Upper lobe of left lung (tissue), 6 donors: ENCODE results near the gene LRP8. TPM values are rescaled to one million over a fixed set of nuclear protein-coding genes. Genes with fewer than 3 reads are reported as not detected.
"Not testable (repeated sequence)": the region's sequence is repeated elsewhere in the genome, so short reads cannot be mapped to it uniquely, and the experiment has no call there.

Source experiments
- ATAC-seq, 2 donors: fragments of 200-7000 bp; cut with Tn5 transposase; one replicate each; pipeline ENCODE4 v1.9.1; 2022; ENCODE audit warnings: mild to moderate bottlenecking in 2 of 2, moderate library complexity in 2 of 2; ENCODE audit not compliant: low FRiP score in 2 of 2
- DNase-seq, 2 donors: peaks; one replicate each; pipeline ENCODE4 v3.0.0-alpha.2; 2019 to 2020
- H3K27ac ChIP-seq, 4 donors: fragments of 200-600 bp; sonication (generic); one replicate each; pipeline ENCODE4 v1.5.1; 2016 to 2019
- H3K27me3 ChIP-seq, 4 donors: fragments of 200-600 bp; sonication (generic); one replicate each; pipeline ENCODE4 v1.5.1; 2017 to 2019
- H3K36me3 ChIP-seq, 4 donors: fragments of 200-600 bp; sonication (generic); one replicate each; pipeline ENCODE4 v1.5.1; 2016 to 2019
- H3K4me1 ChIP-seq, 4 donors: fragments of 200-600 bp; sonication (generic); one replicate each; pipeline ENCODE4 v1.5.1; 2018 to 2019
- H3K4me3 ChIP-seq, 4 donors: fragments of 200-600 bp; sonication (generic); one replicate each; pipeline ENCODE4 v1.5.1; 2017 to 2019; ENCODE audit warnings: mild to moderate bottlenecking in 2 of 4, moderate library complexity in 1 of 4
- H3K9me3 ChIP-seq, 4 donors: fragments of 200-600 bp; sonication (generic); one replicate each; pipeline ENCODE4 v1.5.1; 2018 to 2019
- CTCF ChIP-seq, 6 experiments: fragments of 450-650 bp in 4 of 6; fragments of 200-600 bp in 2 of 6; sonication (generic) in 2 of 6; IDR thresholded peaks; one replicate each; pipeline ENCODE4 v1.5.1; 2016 to 2019; ENCODE audit warnings: antibody characterized with exemption in 6 of 6
- EP300 ChIP-seq, 4 donors: sonication (generic); formaldehyde crosslinking; IDR thresholded peaks; one replicate each; pipeline ENCODE4 v1.5.1; 2017; ENCODE audit warnings: antibody characterized with exemption in 4 of 4, control low read depth in 2 of 4
- POLR2A ChIP-seq, 4 donors: fragments of 450-650 bp; IDR thresholded peaks; one replicate each; pipeline ENCODE4 v1.5.1; 2016 to 2017; ENCODE audit warnings: antibody characterized with exemption in 4 of 4, mild to moderate bottlenecking in 2 of 4
- POLR2AphosphoS5 ChIP-seq, 2 donors: sonication (generic); formaldehyde crosslinking; IDR thresholded peaks; one replicate each; pipeline ENCODE4 v1.5.1; 2017; ENCODE audit warnings: antibody characterized with exemption in 2 of 2
- WGBS, 2 donors: methylation state at CpG; one replicate each; pipeline ENCODE4 v1.1.5; 2017 to 2018; 5-methylcytosine and 5-hydroxymethylcytosine counted together
- total RNA-seq, 6 donors: library from RNA; depleted of rRNA in 4 of 6; stranded (reverse); fragments of >200 nt in 4 of 6; gene quantifications; one replicate each; pipeline versions ENCODE4 v1.1.0 to v1.2.1, GENCODE V29; 2016 to 2021
- donor health status: DM: no; HTN: no; CAD: no; lungs with moderate emphysema.
- donor health status: DM: no; HTN: yes; CAD: no; lungs with severe emphysema.

Gene LRP8
- total RNA-seq, 6 donors from 2014 or later = 4.6 to 23.0 (median 11.1) TPM

GRCh38 chr1:53207726-53208125, 120.1 kb downstream of the LRP8 start:
- H3K27me3 ChIP-seq = no peaks in the 10 kb centered on the region
- H3K4me3 ChIP-seq = no peak overlapping the region
- 74 to 82% methylated on average over 1 of the region's 1 CpG for WGBS, 2 donors
- DNase-seq (no peak), ATAC-seq (no peak)
- TF ChIP-seq POLR2AphosphoS5 (IDR thresholded peaks at IDR 0.05) = no peak
- no peak for TF ChIP-seq POLR2A (IDR thresholded peaks at IDR 0.05)
- TF ChIP-seq CTCF (IDR thresholded peaks at IDR 0.05) = no peak
- TF ChIP-seq EP300 (IDR thresholded peaks at IDR 0.05) = no peak
- H3K36me3 ChIP-seq = peaks cover 45 to 96% (median 78%) of the 10 kb centered on the region in 4 donors
- no peaks in the 10 kb centered on the region for H3K4me1 ChIP-seq
- no peak overlapping the region for H3K27ac ChIP-seq
- peaks cover 0 to 10% (median 2%) of the 10 kb centered on the region in 4 donors for H3K9me3 ChIP-seq

GRCh38 chr1:53206735-53207379, 121.0 kb downstream of the LRP8 start:
- DNase-seq (no peak), ATAC-seq (peak in 1 of 2 donors; percentile 71)
- Histone ChIP-seq H3K36me3 (peaks cover 54 to 95% (median 82%) of the 10 kb centered on the region in 4 donors), H3K4me3 (no peak overlapping the region), H3K27me3 (no peaks in the 10 kb centered on the region), H3K9me3 (peaks cover 0 to 10% (median 2%) of the 10 kb centered on the region in 4 donors), H3K4me1 (no peaks in the 10 kb centered on the region), H3K27ac (no peak overlapping the region)
- TF ChIP-seq POLR2A (IDR thresholded peaks at IDR 0.05) = no peak
- TF ChIP-seq CTCF (IDR thresholded peaks at IDR 0.05) = no peak
- no peak for TF ChIP-seq EP300 (IDR thresholded peaks at IDR 0.05)
- TF ChIP-seq POLR2AphosphoS5 (IDR thresholded peaks at IDR 0.05) = no peak
- 50 to 100% methylated on average over 1 of the region's 1 CpG for WGBS, 2 donors

GRCh38 chr1:53206083-53206685, 121.7 kb downstream of the LRP8 start:
- peaks cover 57 to 95% (median 81%) of the 10 kb centered on the region in 4 donors for H3K36me3 ChIP-seq
- not testable (repeated sequence) for H3K9me3 ChIP-seq, H3K27ac ChIP-seq, DNase-seq, H3K4me1 ChIP-seq, H3K4me3 ChIP-seq, ATAC-seq, H3K27me3 ChIP-seq
- 87 to 95% methylated on average over 3 of the region's 3 CpGs for WGBS, 2 donors

GRCh38 chr1:53205496-53205895, 122.4 kb downstream of the LRP8 start:
- H3K9me3 ChIP-seq, H3K27ac ChIP-seq, ATAC-seq, H3K4me1 ChIP-seq, H3K4me3 ChIP-seq, H3K27me3 ChIP-seq: not testable (repeated sequence)
- DNase-seq = peak in 1 of 2 donors; percentile 37
- peaks cover 56 to 93% (median 76%) of the 10 kb centered on the region in 4 donors for H3K36me3 ChIP-seq
- 100% methylated on average over 1 of the region's 1 CpG; no CpG with 5 or more reads in 1 of the 2 donors for WGBS, 2 donors

- DNase-seq = no peak
- 89 to 94% methylated on average over 3 of the region's 3 CpGs for WGBS, 2 donors
- peaks cover 0 to 10% (median 2%) of the 10 kb centered on the region in 4 donors for H3K9me3 ChIP-seq
- no peak overlapping the region for H3K4me3 ChIP-seq
- TF ChIP-seq EP300 (IDR thresholded peaks at IDR 0.05) (no peak), POLR2A (IDR thresholded peaks at IDR 0.05) (no peak), CTCF (IDR thresholded peaks at IDR 0.05) (no peak), POLR2AphosphoS5 (IDR thresholded peaks at IDR 0.05) (no peak)
- H3K27me3 ChIP-seq = no peaks in the 10 kb centered on the region
- no peak overlapping the region for H3K27ac ChIP-seq
- peaks cover 38 to 73% (median 57%) of the 10 kb centered on the region in 4 donors for H3K36me3 ChIP-seq
- no peak for ATAC-seq
- H3K4me1 ChIP-seq = peaks cover under 1 to 9% (median 6%) of the 10 kb centered on the region in 4 donors
These were observed 124.4 kb downstream of the LRP8 start for GRCh38 chr1:53203466-53203865.
